ENCODE measurements around the gene CLUH.

DNA sequence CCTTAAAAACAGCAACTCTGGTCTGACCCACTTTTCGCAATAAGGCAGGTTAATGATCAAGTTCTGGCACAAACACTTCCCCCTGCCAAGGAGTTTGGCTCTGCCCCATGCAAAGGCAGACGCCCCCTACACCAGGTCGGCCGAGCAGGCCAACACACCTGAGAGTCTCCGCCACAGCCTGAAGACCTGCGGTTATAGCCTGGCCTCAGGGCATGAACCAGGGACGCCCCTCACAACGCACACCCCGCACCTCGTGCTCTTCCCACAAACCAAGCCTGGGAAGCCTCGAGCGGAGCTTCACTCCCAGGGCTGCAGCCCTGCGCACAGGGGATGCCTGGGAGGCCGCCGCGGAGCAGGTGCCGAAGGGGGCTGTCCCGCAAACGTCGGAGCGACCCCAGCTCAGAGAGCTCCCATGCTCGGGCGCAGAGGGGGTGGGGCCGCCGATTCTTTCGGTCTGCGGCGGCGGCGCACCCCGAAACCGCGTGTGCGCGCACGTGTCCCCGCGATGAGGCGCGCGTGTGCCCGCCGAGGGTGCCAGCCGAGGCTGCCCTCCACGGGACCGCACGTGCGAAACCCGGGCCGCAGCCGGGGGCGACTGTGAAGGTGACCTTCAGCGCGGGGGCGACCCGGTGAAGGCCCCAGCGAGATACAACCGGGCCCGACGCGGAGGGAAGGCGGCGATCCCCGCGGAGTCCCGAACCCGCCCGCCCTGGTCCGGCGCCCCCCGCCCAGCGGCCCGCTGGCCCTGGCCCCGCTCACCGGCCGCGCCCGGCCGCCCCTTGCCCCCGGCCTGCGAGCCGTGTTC, 559 bp downstream of the CLUH start:
- TF ChIP-seq, protein P1, sequence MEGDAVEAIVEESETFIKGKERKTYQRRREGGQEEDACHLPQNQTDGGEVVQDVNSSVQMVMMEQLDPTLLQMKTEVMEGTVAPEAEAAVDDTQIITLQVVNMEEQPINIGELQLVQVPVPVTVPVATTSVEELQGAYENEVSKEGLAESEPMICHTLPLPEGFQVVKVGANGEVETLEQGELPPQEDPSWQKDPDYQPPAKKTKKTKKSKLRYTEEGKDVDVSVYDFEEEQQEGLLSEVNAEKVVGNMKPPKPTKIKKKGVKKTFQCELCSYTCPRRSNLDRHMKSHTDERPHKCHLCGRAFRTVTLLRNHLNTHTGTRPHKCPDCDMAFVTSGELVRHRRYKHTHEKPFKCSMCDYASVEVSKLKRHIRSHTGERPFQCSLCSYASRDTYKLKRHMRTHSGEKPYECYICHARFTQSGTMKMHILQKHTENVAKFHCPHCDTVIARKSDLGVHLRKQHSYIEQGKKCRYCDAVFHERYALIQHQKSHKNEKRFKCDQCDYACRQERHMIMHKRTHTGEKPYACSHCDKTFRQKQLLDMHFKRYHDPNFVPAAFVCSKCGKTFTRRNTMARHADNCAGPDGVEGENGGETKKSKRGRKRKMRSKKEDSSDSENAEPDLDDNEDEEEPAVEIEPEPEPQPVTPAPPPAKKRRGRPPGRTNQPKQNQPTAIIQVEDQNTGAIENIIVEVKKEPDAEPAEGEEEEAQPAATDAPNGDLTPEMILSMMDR (IDR thresholded peaks at IDR 0.05), result no peak
- TF ChIP-seq POLR2A (IDR thresholded peaks at IDR 0.05), result no peak
- TF ChIP-seq EP300 (IDR thresholded peaks at IDR 0.05), result no peak
